Coronary artery (tissue), 2 donors: Measurements from ENCODE around the gene SETD7.

ENCODE experiments used
- DNase-seq: peaks from one replicate; pipeline ENCODE4 v3.0.0-alpha.2; 2017; ENCODE audit warnings: low spot score
- H3K27ac ChIP-seq, 2 donors: fragments of 200-600 bp; sonication (generic); one replicate each; pipeline ENCODE4 v1.5.1; 2016 to 2019
- H3K4me3 ChIP-seq: fragments of 200-600 bp; sonication (generic); 2 replicates; pipeline ENCODE4 v1.5.1; 2016; ENCODE audit warnings: mild to moderate bottlenecking, moderate library complexity
- TF ChIP-seq, protein P1 (sequence below): fragments of 200-600 bp; sonication (generic); IDR thresholded peaks from one replicate; pipeline ENCODE4 v1.5.1; 2019; ENCODE audit warnings: antibody characterized with exemption

SETD7 gene

DNA sequence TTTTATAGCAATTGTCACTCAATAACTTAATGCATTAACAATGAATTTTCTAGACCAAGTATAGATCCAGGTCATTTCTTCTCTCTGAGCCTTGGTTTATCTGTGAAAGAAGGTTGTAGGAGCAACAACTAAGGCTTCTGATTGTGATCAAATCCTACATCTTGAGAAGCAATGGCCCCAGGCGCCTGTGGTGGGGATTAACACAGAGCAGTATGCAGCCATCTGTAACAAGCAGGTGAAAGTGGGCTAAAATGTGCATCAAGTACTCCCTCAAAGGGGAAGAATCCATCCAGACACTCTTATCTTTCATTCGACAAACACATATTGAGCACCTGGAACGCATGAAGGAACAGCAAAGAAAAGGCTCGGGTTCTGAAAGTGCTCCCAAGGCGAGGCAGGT is 19.1 kb upstream of the SETD7 start:
- DNase-seq: no peak
- TF ChIP-seq, protein P1, sequence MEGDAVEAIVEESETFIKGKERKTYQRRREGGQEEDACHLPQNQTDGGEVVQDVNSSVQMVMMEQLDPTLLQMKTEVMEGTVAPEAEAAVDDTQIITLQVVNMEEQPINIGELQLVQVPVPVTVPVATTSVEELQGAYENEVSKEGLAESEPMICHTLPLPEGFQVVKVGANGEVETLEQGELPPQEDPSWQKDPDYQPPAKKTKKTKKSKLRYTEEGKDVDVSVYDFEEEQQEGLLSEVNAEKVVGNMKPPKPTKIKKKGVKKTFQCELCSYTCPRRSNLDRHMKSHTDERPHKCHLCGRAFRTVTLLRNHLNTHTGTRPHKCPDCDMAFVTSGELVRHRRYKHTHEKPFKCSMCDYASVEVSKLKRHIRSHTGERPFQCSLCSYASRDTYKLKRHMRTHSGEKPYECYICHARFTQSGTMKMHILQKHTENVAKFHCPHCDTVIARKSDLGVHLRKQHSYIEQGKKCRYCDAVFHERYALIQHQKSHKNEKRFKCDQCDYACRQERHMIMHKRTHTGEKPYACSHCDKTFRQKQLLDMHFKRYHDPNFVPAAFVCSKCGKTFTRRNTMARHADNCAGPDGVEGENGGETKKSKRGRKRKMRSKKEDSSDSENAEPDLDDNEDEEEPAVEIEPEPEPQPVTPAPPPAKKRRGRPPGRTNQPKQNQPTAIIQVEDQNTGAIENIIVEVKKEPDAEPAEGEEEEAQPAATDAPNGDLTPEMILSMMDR: no peak
- no peak overlapping the region for H3K27ac ChIP-seq
- H3K4me3 ChIP-seq: no peak overlapping the region

DNA sequence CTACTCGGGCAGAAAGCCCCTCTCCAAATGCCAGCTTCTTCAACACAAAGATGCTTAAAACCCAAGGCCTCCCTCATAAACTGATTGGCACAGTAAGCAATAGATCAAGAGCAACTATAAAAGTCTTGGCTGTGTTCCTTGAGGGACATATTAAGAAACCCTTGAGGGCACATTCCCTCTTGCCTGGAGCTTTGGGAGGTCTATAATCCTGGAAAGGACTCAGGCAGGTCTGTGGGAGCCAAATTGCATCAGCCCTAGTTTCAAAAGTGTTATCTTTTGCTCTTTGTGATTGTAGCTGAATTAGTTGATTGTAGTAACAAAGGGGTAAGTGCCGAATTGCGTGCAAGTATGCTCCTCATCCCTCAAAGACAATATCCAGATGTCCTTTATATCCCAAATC is 18.6 kb upstream of the SETD7 start:
- Histone ChIP-seq H3K4me3 (no peak overlapping the region), H3K27ac (no peak overlapping the region)
- TF ChIP-seq, protein P1: no peak
- no peak for DNase-seq

DNA sequence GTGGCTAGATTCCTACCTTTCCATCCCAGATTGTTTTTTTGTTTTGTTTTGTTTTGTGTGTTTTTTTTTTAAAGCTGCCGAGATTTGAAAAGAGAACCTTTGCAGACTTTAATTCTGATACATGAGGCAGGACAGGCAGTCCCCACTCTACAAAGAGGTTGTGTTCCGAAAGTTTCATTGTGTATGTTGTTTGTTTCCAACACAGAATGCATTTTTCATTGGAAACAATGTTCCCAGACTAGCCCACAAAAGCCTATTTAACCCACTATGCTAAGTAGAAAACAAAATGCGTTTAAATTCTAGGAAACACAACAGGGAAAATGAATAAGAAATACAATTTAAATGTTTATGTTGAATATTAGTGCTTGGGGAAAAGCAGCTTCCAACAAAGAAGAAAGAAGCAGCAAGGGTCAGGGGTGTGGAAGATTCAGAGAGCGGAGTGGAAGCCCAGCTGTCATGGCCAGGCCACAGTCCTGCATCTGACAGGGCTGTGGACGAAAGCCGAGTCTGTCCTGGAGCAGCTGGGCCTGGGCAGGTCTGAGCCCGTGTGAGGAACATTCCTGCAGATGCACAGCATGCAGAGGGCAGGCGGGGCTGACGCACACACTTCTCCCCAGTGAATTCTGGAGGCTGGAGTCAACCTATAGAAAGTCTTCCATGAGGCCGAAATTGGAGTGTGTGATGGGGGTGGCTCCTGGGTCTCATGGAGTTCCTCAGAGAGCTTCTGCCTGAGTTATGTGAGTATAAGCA is 12.4 kb upstream of the SETD7 start:
- H3K27ac ChIP-seq: no peak overlapping the region
- no peak for DNase-seq
- H3K4me3 ChIP-seq: no peak overlapping the region
- TF ChIP-seq, protein P1: no peak

DNA sequence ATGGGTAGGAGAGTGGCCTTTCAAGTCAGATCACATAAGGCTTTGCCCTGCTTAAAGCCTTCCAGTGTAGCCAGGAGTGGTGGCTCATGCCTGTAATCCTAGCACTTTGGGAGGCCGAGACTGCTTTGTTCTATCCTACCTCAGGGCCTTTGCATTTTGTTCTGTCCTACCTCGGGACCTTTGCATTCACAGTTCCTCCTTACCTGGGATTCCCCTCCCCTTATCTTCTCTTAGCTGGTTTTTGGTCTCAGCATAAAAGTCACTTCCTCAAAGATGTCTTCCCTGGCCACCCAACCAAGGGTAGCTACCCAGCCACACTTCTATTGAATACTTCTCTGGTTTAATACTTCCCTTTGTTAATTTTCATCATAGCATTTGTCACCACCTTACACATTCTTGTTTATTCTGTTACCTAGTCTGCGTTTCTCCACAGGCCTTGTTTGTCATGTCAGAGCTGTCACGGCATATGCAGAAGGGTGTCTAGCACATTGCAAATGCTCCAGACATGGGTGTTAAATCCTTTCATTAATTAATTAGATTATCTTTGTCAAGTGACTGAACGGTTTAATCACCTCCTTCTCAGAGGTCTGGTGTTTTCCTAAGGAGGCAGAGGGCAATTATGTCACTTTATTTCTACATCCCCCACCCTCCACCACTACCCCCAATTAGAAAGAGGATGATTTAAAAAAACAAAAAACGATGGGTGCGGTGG is 11.3 kb upstream of the SETD7 start:
- TF ChIP-seq, protein P1: no peak
- DNase-seq: no peak
- Histone ChIP-seq H3K27ac (no peak overlapping the region), H3K4me3 (no peak overlapping the region)

DNA sequence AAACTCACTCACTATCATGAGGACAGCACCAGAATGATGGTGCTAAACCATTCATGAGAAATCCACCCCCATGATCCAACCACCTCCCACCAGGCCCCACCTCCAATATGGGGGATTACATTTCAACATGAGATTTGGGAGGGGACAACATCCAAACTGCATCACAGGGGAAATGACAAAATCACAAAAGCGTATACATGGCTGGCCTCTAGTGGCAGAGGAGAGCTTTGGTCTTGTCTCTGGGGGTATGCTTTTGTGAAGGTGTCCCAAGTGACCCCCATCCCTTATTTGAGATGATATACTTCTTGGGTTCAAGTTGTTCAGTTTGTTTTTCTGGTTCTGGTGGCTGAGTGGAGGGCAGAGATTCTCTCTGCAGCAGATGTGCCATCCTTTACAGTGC is 8.5 kb upstream of the SETD7 start:
- Histone ChIP-seq H3K4me3 (no peak overlapping the region), H3K27ac (no peak overlapping the region)
- TF ChIP-seq, protein P1: no peak
- DNase-seq: no peak

DNA sequence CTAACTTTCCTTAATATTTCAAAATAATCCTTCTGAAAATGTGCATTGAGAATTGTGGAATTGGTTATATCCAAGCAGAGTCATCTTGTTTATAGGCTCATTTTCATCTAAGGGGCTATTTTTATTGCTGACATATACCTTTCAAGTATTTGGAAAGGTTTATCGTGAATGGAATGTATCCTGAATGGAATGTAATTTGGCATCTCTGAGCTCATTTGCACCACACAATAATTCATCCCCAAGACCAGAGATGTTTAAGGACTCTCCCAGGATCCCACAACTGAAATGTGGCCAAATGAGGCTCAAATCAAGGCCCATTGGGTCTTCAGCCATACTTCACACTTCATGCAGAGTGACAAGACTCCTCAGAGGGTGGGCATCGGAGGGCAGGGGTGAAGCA is 7.5 kb upstream of the SETD7 start:
- no peak for DNase-seq
- Histone ChIP-seq H3K4me3 (no peak overlapping the region), H3K27ac (no peak overlapping the region)
- TF ChIP-seq, protein P1: no peak

DNA sequence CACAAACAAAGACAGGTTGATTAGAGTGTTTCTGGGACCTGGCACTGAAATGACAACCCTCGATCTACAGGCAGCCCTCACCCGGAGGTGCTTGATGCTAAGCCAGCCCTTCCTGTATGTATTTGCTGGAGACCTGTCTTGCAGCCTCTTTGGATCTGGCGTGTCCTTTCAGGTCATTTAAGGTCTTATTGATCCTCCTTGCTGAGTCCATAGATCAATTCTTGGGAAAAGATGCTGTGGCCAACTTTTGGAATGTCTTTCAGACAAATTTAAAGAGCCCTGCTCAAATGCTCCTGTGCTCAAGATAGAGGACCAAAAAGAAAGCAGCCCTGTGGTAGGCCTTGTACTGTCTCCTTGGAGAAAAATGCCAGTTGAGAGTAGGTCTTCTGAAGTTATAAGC is 6.8 kb upstream of the SETD7 start:
- TF ChIP-seq, protein P1: no peak
- DNase-seq: no peak
- Histone ChIP-seq H3K27ac (no peak overlapping the region), H3K4me3 (no peak overlapping the region)
